ENCODE data around the gene TUBB2A. TPM values are rescaled to one million over a fixed set of nuclear protein-coding genes. Genes with fewer than 3 reads are reported as not detected.

Gene TUBB2A
- total RNA-seq, 1 experiment from 2014 or later, result 112 TPM

DNA sequence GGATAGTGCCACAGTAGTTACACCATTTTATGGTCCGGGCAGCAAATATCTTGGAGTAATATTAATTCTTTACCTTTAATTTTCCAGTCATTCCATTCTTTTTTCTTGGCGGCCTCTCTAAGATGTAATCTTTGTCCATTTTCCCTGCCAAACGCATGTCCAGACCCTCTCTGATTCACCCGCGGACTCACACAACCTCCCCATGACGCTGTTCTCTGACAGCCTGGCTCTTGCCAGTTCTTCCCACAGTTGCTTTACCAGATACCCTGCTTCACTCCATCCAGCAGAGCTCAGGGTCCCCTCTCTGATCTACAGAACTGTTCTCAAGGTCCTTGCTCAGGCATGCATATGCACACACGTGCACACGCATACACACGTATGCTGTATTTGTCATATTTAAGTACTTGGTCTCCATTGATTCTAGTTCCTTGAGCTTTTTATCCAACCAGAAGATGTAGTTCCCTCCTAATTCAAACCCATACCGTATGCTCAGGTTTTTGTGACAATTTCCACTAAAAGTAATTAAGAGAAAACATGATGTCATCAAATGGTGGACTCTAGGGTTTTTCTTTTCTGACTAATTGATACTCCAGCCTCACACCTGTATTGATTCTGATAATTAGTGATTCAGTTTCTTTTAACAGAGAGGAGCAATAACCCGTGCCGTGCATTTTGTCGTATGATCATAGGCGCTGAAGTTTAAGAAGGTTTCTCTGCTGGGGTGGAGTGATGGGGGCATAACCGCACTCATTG, 28.8 kb downstream of the TUBB2A start:
- H3K4me1 ChIP-seq (ENCODE audit: insufficient read depth, low read length, poor library complexity, severe bottlenecking), result no peaks in the 10 kb centered on the region
- TF ChIP-seq, protein P1, sequence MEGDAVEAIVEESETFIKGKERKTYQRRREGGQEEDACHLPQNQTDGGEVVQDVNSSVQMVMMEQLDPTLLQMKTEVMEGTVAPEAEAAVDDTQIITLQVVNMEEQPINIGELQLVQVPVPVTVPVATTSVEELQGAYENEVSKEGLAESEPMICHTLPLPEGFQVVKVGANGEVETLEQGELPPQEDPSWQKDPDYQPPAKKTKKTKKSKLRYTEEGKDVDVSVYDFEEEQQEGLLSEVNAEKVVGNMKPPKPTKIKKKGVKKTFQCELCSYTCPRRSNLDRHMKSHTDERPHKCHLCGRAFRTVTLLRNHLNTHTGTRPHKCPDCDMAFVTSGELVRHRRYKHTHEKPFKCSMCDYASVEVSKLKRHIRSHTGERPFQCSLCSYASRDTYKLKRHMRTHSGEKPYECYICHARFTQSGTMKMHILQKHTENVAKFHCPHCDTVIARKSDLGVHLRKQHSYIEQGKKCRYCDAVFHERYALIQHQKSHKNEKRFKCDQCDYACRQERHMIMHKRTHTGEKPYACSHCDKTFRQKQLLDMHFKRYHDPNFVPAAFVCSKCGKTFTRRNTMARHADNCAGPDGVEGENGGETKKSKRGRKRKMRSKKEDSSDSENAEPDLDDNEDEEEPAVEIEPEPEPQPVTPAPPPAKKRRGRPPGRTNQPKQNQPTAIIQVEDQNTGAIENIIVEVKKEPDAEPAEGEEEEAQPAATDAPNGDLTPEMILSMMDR (conservative IDR thresholded peaks at IDR 0.05; ENCODE audit: low read depth, low read length), result no peak
- no peak for TF ChIP-seq EZH2 (IDR thresholded peaks at IDR 0.05; ENCODE audit: borderline replicate concordance, low read depth, low read length, poor library complexity, severe bottlenecking)
- intact Hi-C loops (cut with micrococcal nuclease; ENCODE audit: unreplicated experiment), result loop anchor here (10.0 kb wide), 1 partner anchor 606 kb away; no protein-coding TSS in a partner anchor
- peaks cover 17% of the 10 kb centered on the region for H3K36me3 ChIP-seq (ENCODE audit: insufficient read depth, low read length, poor library complexity, severe bottlenecking)
- DNase-seq (ENCODE audit: low spot score), result no peak
- no peak overlapping the region for H3K4me3 ChIP-seq (ENCODE audit: low read depth, low read length, poor library complexity, severe bottlenecking)
- no peak overlapping the region for H3K27ac ChIP-seq (ENCODE audit: low read depth, low read length, poor library complexity, severe bottlenecking)
- ChIA-PET CTCF (no interaction called here), POLR2A (ENCODE audit: low non-redundant PET) (no interaction called here)
- no TSS peak for BruUV-seq (replicated peaks)
- no peaks in the 10 kb centered on the region for H3K9me3 ChIP-seq (ENCODE audit: low read depth, low read length, poor library complexity, severe bottlenecking)
- no peaks in the 10 kb centered on the region for H3K27me3 ChIP-seq (replicated peaks; ENCODE audit: insufficient read depth, low read depth, low read length, poor library complexity)

DNA sequence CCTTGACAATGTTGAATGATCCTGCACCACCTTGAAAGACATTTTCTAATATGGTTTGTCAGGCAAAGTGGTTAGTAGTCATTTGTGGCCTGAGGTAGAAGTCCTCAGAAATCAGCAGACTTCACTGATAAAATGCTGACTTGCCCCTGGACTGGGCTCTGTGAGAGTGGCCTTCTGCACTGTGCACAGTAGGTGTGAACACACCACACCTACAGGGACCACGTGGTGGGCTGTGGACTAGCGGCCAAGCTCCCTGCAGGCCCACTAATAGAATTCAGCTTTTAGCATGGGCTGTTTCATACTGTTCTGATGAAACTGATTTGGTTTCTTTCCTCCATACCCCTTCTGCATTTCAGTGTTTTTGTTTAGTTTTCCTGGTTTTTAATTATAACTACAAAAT, 31.5 kb downstream of the TUBB2A start:
- BruUV-seq (replicated peaks), result no TSS peak
- H3K36me3 ChIP-seq (ENCODE audit: insufficient read depth, low read length, poor library complexity, severe bottlenecking), result peaks cover 15% of the 10 kb centered on the region
- no peaks in the 10 kb centered on the region for H3K9me3 ChIP-seq (ENCODE audit: low read depth, low read length, poor library complexity, severe bottlenecking)
- no peak overlapping the region for H3K27ac ChIP-seq (ENCODE audit: low read depth, low read length, poor library complexity, severe bottlenecking)
- intact Hi-C loops (cut with micrococcal nuclease; ENCODE audit: unreplicated experiment), result loop anchor here (1.0 to 10.0 kb wide), 2 partner anchors 125 to 609 kb away; no protein-coding TSS in a partner anchor
- DNase-seq (ENCODE audit: low spot score), result no peak
- TF ChIP-seq, protein P1 (conservative IDR thresholded peaks at IDR 0.05; ENCODE audit: low read depth, low read length), result no peak
- TF ChIP-seq EZH2 (IDR thresholded peaks at IDR 0.05; ENCODE audit: borderline replicate concordance, low read depth, low read length, poor library complexity, severe bottlenecking), result no peak
- ChIA-PET POLR2A (ENCODE audit: low non-redundant PET) (no interaction called here), CTCF (interaction anchor here (0.6 kb wide), 1 partner anchor 154 kb away, joined by 3 read pairs; no protein-coding TSS in a partner anchor)
- H3K4me3 ChIP-seq (ENCODE audit: low read depth, low read length, poor library complexity, severe bottlenecking), result no peak overlapping the region
- H3K4me1 ChIP-seq (ENCODE audit: insufficient read depth, low read length, poor library complexity, severe bottlenecking), result no peaks in the 10 kb centered on the region
- no peaks in the 10 kb centered on the region for H3K27me3 ChIP-seq (replicated peaks; ENCODE audit: insufficient read depth, low read depth, low read length, poor library complexity)

DNA sequence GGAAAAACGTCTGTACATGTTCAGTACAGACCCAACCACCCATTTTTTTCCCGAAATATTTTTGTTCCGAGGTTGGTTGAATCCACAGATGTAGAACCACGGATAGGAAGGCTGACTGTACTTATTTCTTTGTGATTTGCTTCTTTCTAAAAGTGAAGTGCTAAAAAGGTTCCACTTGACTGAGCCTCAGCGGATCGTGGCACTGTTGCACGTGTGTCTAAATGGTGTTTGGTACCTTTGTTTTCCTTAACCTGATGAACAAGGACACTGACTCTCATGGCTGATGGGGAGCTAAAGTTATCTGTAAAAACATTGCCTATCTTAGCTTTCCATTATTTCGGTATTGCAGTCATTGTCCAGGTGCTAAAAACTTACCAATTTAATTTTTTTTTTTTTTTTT, 32.7 kb downstream of the TUBB2A start:
- Histone ChIP-seq H3K27me3 (replicated peaks; ENCODE audit: insufficient read depth, low read depth, low read length, poor library complexity) (no peaks in the 10 kb centered on the region), H3K4me1 (ENCODE audit: insufficient read depth, low read length, poor library complexity, severe bottlenecking) (no peaks in the 10 kb centered on the region), H3K9me3 (ENCODE audit: low read depth, low read length, poor library complexity, severe bottlenecking) (no peaks in the 10 kb centered on the region), H3K27ac (ENCODE audit: low read depth, low read length, poor library complexity, severe bottlenecking) (no peak overlapping the region), H3K36me3 (ENCODE audit: insufficient read depth, low read length, poor library complexity, severe bottlenecking) (peaks cover 8% of the 10 kb centered on the region), H3K4me3 (ENCODE audit: low read depth, low read length, poor library complexity, severe bottlenecking) (no peak overlapping the region)
- DNase-seq (ENCODE audit: low spot score), result no peak
- POLR2A ChIA-PET (ENCODE audit: low non-redundant PET), result no interaction called here
- no TSS peak for BruUV-seq (replicated peaks)
- TF ChIP-seq, protein P1 (conservative IDR thresholded peaks at IDR 0.05; ENCODE audit: low read depth, low read length), result no peak
- TF ChIP-seq EZH2 (IDR thresholded peaks at IDR 0.05; ENCODE audit: borderline replicate concordance, low read depth, low read length, poor library complexity, severe bottlenecking), result no peak
- CTCF ChIA-PET, result no interaction called here
- intact Hi-C loops (cut with micrococcal nuclease; ENCODE audit: unreplicated experiment), result loop anchor here (10.0 kb wide), 1 partner anchor 610 kb away; no protein-coding TSS in a partner anchor
